MCF 10A (cell line): ENCODE measurements around the gene ITGB5. TPM values are rescaled to one million over a fixed set of nuclear protein-coding genes. Genes with fewer than 3 reads are reported as not detected.
A peak's percentile ranks its signal among the peaks of the same experiment; 100 is the strongest.

ENCODE experiments used
- BruUV-seq: library from RNA; stranded (reverse); fragments of 400-500 nt; replicated peaks from 2 replicates; lab custom pipeline; 2021; lab: Mats Ljungman, UMichigan
- CTCF ChIA-PET: fragments of 300-600 bp; sonication (Branson Sonifier 250); formaldehyde crosslinking; extraction: SDS; loops from one replicate; lab custom pipeline; 2021; ENCODE audit warnings: antibody characterized with exemption, inconsistent platforms; lab: Yijun Ruan, JAX
- POLR2A ChIA-PET: fragments of 300-600, 350-650 bp; sonication (Branson Sonifier 250); formaldehyde crosslinking; extraction: SDS; loops from one replicate; lab custom pipeline; 2020; ENCODE audit warnings: antibody characterized with exemption, inconsistent platforms; lab: Yijun Ruan, JAX
- DNase-seq: peaks from one replicate; pipeline ENCODE4 v3.0.0-alpha.2; 2018; ENCODE audit not compliant: unreplicated experiment
- H3K27ac Mint-ChIP-seq: one replicate; pipeline ENCODE4 v1.8.0; 2022; ENCODE audit warnings: mild to moderate bottlenecking, low read depth, mixed read lengths; ENCODE audit not compliant: unreplicated experiment
- H3K27me3 Mint-ChIP-seq: one replicate; pipeline ENCODE4 v1.8.0; 2022; ENCODE audit warnings: mixed read lengths; ENCODE audit not compliant: insufficient read depth, unreplicated experiment
- H3K36me3 Mint-ChIP-seq: one replicate; pipeline ENCODE4 v1.8.0; 2022; ENCODE audit warnings: mild to moderate bottlenecking, moderate library complexity, mixed read lengths; ENCODE audit not compliant: insufficient read depth, unreplicated experiment
- H3K4me1 Mint-ChIP-seq: one replicate; pipeline ENCODE4 v1.8.0; 2022; ENCODE audit warnings: mixed read lengths; ENCODE audit not compliant: insufficient read depth, unreplicated experiment
- H3K4me3 Mint-ChIP-seq: one replicate; pipeline ENCODE4 v1.8.0; 2022; ENCODE audit warnings: mild to moderate bottlenecking, moderate library complexity, mixed read lengths; ENCODE audit not compliant: unreplicated experiment
- H3K9me3 Mint-ChIP-seq: one replicate; pipeline ENCODE4 v1.8.0; 2022; ENCODE audit warnings: mixed read lengths; ENCODE audit not compliant: unreplicated experiment
- CTCF ChIP-seq: fragments of 200-600 bp; IDR thresholded peaks from one replicate; pipeline ENCODE4 v1.8.0; 2022; ENCODE audit warnings: antibody characterized with exemption, mild to moderate bottlenecking; ENCODE audit not compliant: unreplicated experiment
- intact Hi-C: fragments of 100-400 bp; cut with micrococcal nuclease; formaldehyde crosslinking; loops from 2 replicates; pipeline ENCODE4 v1.14.1; 2022
- total RNA-seq: library from RNA; stranded (reverse); gene quantifications from 2 replicates; pipeline ENCODE4 v1.2.3, GENCODE V29; 2022

ITGB5 gene
- total RNA-seq, 1 experiment from 2014 or later, result 101 TPM

- Mint-ChIP-seq H3K27me3 (no peaks in the 10 kb centered on the region), H3K27ac (peak overlapping the region; percentile 50), H3K4me1 (peaks cover 32% of the 10 kb centered on the region), H3K36me3 (peaks cover 46% of the 10 kb centered on the region), H3K9me3 (no peaks in the 10 kb centered on the region), H3K4me3 (no peak overlapping the region)
- TF ChIP-seq CTCF, result no peak
- no TSS peak for BruUV-seq
- intact Hi-C loops, result no loop called here
- POLR2A ChIA-PET, result no interaction called here
- no peak for DNase-seq
- CTCF ChIA-PET, result interaction anchor here (1.6 kb wide), 1 partner anchor 85 kb away, joined by 6 read pairs; no protein-coding TSS in a partner anchor
Measured at GRCh38 chr3:124816206-124816605, 71.0 kb downstream of the ITGB5 start.

- DNase-seq, result no peak
- Mint-ChIP-seq H3K4me3 (no peak overlapping the region), H3K9me3 (no peaks in the 10 kb centered on the region), H3K27ac (no peak overlapping the region), H3K36me3 (peaks cover 46% of the 10 kb centered on the region), H3K27me3 (no peaks in the 10 kb centered on the region), H3K4me1 (peaks cover 35% of the 10 kb centered on the region)
- BruUV-seq, result no TSS peak
- intact Hi-C loops, result no loop called here
- TF ChIP-seq CTCF, result no peak
- ChIA-PET CTCF (interaction anchor here (1.6 to 1.8 kb wide), 2 partner anchors 29 to 86 kb away, joined by 6 to 7 read pairs; no protein-coding TSS in a partner anchor), POLR2A (no interaction called here)
Measured at GRCh38 chr3:124815781-124816180, 71.4 kb downstream of the ITGB5 start.

GRCh38 chr3:124814620-124815421 lies 72.3 kb downstream of the ITGB5 start:
- TF ChIP-seq CTCF, result no peak
- no peaks in the 10 kb centered on the region for H3K9me3 Mint-ChIP-seq
- peak overlapping the region; percentile 61 for H3K27ac Mint-ChIP-seq
- POLR2A ChIA-PET, result interaction anchor here (1.0 to 1.3 kb wide), 3 partner anchors 27 to 86 kb away, joined by 3 to 5 read pairs (median 3); no protein-coding TSS in a partner anchor
- BruUV-seq, result no TSS peak
- H3K27me3 Mint-ChIP-seq, result no peaks in the 10 kb centered on the region
- CTCF ChIA-PET, result interaction anchor here (0.6 to 1.8 kb wide), 5 partner anchors 28 to 451 kb away, joined by 3 to 7 read pairs (median 5); no protein-coding TSS in a partner anchor
- intact Hi-C loops, result no loop called here
- H3K4me1 Mint-ChIP-seq, result peaks cover 37% of the 10 kb centered on the region
- peak; percentile 57 for DNase-seq
- peaks cover 46% of the 10 kb centered on the region for H3K36me3 Mint-ChIP-seq
- no peak overlapping the region for H3K4me3 Mint-ChIP-seq

- BruUV-seq, result no TSS peak
- H3K4me3 Mint-ChIP-seq, result peak overlapping the region; percentile 44
- POLR2A ChIA-PET, result interaction anchor here (0.9 to 2.0 kb wide), 5 partner anchors 9 to 26 kb away, joined by 3 to 9 read pairs (median 6); no protein-coding TSS in a partner anchor
- H3K36me3 Mint-ChIP-seq, result peaks cover 43% of the 10 kb centered on the region
- CTCF ChIA-PET, result interaction anchor here (1.6 kb wide), 1 partner anchor 53 kb away, joined by 8 read pairs; no protein-coding TSS in a partner anchor
- no peak for DNase-seq
- intact Hi-C loops, result loop anchor here (2.0 kb wide), 1 partner anchor 73 kb away; the partner anchor contains the start of gene ITGB5
- H3K27ac Mint-ChIP-seq, result peak overlapping the region; percentile 49
- TF ChIP-seq CTCF, result no peak
- no peaks in the 10 kb centered on the region for H3K27me3 Mint-ChIP-seq
- peaks cover 37% of the 10 kb centered on the region for H3K4me1 Mint-ChIP-seq
- H3K9me3 Mint-ChIP-seq, result no peaks in the 10 kb centered on the region
Measured at GRCh38 chr3:124813541-124813940, 73.6 kb downstream of the ITGB5 start.
